ENCODE data around the gene TLR7.

The TLR7 gene

GRCh38 chrX:12930150-12930549, 63.3 kb downstream of the TLR7 start:
- no peak for DNase-seq (ENCODE audit: low read depth)

DNA sequence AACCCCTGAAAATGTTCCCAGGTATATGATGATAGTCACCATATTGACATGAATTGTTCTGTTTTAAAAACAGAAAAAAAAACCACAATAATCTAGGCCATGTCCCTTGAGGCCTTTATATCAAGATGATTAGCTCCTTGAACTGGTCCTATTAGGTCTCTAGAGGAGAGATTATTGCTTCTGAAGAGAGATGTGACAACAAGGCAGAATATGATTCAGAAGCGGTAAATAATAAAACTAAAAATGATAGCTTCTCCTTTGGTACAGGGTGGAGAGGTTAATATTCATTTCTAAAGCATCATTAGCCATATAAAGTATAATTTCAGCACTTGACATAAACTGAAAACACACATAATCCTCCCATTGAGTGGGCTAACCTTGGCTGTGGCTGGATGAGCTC, 65.4 kb downstream of the TLR7 start:
- DNase-seq (ENCODE audit: low read depth), result no peak

- no peak for DNase-seq (ENCODE audit: low read depth)
Measured at GRCh38 chrX:12934850-12935249, 68.0 kb downstream of the TLR7 start.

- DNase-seq (ENCODE audit: low read depth), result no peak
Measured at GRCh38 chrX:12936947-12937346, 70.1 kb downstream of the TLR7 start.

Measured in stimulated activated CD4-positive, alpha-beta T cell treated with anti-CD3 and anti-CD28 coated beads, Interleukin-2, amount 100 ng/mL, for 4 hours (primary cell).